ENCODE measurements around the gene ADGRF3. TPM values are rescaled to one million over a fixed set of nuclear protein-coding genes. Genes with fewer than 3 reads are reported as not detected.
"Not testable (repeated sequence)": the region's sequence is repeated elsewhere in the genome, so short reads cannot be mapped to it uniquely, and the experiment has no call there.

Gene ADGRF3
- total RNA-seq, 2 experiments from 2014 or later = 2.3 to 2.5 TPM

DNA sequence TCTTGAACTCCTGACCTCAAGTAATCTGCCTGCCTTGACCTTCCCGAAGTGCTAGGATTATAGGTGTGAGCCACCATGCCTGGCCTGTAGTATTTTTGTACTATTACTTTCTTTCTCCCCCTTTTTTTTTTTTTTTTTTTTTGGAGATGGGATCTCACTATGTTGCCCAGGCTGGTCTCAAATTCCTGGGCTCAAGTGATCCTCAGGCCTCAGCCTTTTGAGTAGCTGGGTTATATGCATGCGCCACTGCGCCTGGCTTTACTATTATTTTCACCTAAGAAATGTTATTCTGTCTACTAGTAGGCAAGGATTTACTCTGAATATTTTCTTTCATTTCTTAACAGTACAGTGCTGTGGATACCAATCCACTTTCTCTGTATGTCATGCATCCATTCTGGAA, 17.4 kb upstream of the ADGRF3 start:
- H3K27ac Mint-ChIP-seq = no peak overlapping the region
- CTCF ChIA-PET = interaction anchor here (0.7 to 1.3 kb wide), 2 partner anchors 11 to 27 kb away, joined by 3 to 4 read pairs; no protein-coding TSS in a partner anchor
- no peak overlapping the region for H3K4me3 Mint-ChIP-seq
- peaks cover 43% of the 10 kb centered on the region for H3K36me3 Mint-ChIP-seq (ENCODE audit: low read depth)
- H3K4me1 Mint-ChIP-seq = peaks cover 25% of the 10 kb centered on the region
- H3K27me3 Mint-ChIP-seq = no peaks in the 10 kb centered on the region
- no peaks in the 10 kb centered on the region for H3K9me3 Mint-ChIP-seq
- POLR2A ChIA-PET = interaction anchor here (1.5 to 1.8 kb wide), 2 partner anchors 13 to 18 kb away, joined by 4 to 21 read pairs; partner anchors contain the start of genes ADGRF3 and SELENOI
- no peak for DNase-seq

DNA sequence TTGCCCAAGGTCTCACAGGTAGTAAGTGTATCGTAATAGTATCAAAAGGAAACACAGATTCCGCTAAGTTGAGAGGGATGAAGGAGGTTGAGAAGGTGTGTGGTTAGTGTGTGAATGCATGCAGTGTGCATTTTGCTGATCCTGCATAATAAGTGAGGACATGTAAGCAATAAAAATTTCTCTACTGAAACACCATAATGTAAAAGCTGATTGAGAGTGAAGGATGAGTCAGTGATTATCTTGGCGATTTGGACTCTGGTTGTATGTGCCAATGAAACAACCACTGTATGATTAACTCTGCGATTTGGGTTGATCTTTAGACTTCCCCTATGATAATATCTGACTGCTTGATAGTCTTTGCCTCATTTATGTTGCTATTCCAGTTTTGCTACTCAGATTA, 16.7 kb upstream of the ADGRF3 start:
- no peaks in the 10 kb centered on the region for H3K9me3 Mint-ChIP-seq
- H3K27me3 Mint-ChIP-seq = no peaks in the 10 kb centered on the region
- ChIA-PET CTCF (interaction anchor here (0.6 to 1.3 kb wide), 2 partner anchors 12 to 14 kb away, joined by 3 to 4 read pairs; no protein-coding TSS in a partner anchor), POLR2A (interaction anchor here (0.6 to 1.8 kb wide), 3 partner anchors 13 to 326 kb away, joined by 3 to 21 read pairs (median 4); partner anchors contain the start of genes ADGRF3 and SELENOI)
- H3K27ac Mint-ChIP-seq = peak overlapping the region; percentile 25
- H3K36me3 Mint-ChIP-seq (ENCODE audit: low read depth) = peaks cover 37% of the 10 kb centered on the region
- H3K4me1 Mint-ChIP-seq = peaks cover 25% of the 10 kb centered on the region
- DNase-seq = no peak
- H3K4me3 Mint-ChIP-seq = no peak overlapping the region

DNA sequence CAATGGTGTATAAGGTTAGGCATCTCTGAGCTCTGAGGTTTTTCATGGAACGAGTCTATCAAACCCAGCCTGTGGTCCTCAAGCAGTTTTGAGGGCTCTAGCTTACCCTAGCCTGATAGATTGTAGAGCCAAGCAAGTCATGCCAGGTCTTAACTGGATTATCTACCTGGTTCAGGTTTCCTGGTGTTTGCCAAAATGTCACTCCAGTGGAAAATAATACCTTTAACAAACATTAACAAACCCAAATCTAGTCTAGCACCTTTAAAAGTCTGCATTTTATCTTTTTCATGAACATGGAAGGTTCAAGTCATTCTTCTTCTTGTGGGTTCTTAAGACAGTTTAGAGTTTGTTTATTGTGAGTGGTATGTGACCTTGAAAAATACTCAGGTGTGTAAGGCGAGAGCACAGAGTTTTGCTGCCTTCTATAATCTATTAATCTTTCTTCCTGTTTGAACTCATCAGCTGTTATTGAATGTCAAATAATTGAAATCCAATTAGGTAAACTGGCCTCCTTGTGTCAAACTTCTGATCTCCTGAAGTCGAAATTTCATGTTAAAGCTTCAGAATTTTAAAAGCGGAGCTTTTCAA, 13.4 kb upstream of the ADGRF3 start:
- H3K4me3 Mint-ChIP-seq = no peak overlapping the region
- ChIA-PET CTCF (no interaction called here), POLR2A (no interaction called here)
- H3K27me3 Mint-ChIP-seq = no peaks in the 10 kb centered on the region
- peaks cover 44% of the 10 kb centered on the region for H3K4me1 Mint-ChIP-seq
- H3K9me3 Mint-ChIP-seq = no peaks in the 10 kb centered on the region
- peaks cover 27% of the 10 kb centered on the region for H3K36me3 Mint-ChIP-seq (ENCODE audit: low read depth)
- H3K27ac Mint-ChIP-seq = no peak overlapping the region
- no peak for DNase-seq

DNA sequence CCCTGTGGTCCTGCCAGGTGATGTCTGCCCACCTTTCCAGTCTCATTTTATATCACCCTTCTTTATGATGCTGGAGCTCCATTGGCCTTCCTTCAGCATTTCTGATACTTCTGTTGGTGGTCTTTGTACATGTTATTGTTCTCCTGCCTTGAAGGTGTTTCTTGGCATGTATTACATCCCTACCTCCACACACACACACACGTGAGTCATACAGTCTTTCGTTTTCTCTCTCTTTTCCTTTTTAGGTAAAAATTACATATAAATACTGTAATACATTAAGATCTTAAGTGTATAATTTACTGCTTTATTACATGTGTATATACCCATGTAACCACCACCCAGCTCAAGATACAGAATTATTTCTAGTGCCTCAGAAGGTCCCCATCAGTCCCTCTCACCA, 10.2 kb upstream of the ADGRF3 start:
- ChIA-PET POLR2A (interaction anchor here (1.0 to 3.4 kb wide), 2 partner anchors 11 to 525 kb away, joined by 3 to 25 read pairs; partner anchors contain the start of genes ADGRF3 and SELENOI), CTCF (no interaction called here)
- Mint-ChIP-seq H3K4me3 (no peak overlapping the region), H3K27ac (no peak overlapping the region), H3K27me3 (no peaks in the 10 kb centered on the region), H3K9me3 (no peaks in the 10 kb centered on the region), H3K4me1 (peaks cover 44% of the 10 kb centered on the region), H3K36me3 (ENCODE audit: low read depth) (peaks cover 34% of the 10 kb centered on the region)
- no peak for DNase-seq

DNA sequence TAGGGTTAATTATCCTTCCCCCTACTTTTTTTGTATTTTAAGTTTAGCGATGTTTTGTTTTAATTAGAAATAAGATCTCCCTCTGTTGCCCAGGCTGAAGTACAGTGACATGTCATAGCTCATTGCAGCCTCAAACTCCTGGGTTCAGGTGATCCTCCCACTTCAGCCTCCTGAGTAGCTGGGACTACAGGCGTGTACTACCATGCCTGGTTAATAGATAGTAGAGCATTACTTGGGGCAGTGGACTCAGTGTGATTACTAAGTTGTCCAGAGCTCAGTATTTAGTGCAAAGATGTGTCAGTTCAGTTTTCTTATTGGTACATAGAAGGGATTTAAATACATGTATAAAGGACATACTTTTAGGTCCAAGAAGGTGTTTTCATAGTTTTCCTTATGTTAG, 9.5 kb upstream of the ADGRF3 start:
- Mint-ChIP-seq H3K9me3 (no peaks in the 10 kb centered on the region), H3K27me3 (no peaks in the 10 kb centered on the region), H3K4me3 (no peak overlapping the region), H3K27ac (no peak overlapping the region), H3K36me3 (ENCODE audit: low read depth) (peaks cover 34% of the 10 kb centered on the region), H3K4me1 (peaks cover 45% of the 10 kb centered on the region)
- ChIA-PET POLR2A (interaction anchor here (1.0 to 3.4 kb wide), 2 partner anchors 10 to 524 kb away, joined by 3 to 25 read pairs; partner anchors contain the start of genes ADGRF3 and SELENOI), CTCF (interaction anchor here (1.5 kb wide), 1 partner anchor 9 kb away, joined by 4 read pairs; the partner anchor contains the start of gene ADGRF3)
- DNase-seq = no peak

DNA sequence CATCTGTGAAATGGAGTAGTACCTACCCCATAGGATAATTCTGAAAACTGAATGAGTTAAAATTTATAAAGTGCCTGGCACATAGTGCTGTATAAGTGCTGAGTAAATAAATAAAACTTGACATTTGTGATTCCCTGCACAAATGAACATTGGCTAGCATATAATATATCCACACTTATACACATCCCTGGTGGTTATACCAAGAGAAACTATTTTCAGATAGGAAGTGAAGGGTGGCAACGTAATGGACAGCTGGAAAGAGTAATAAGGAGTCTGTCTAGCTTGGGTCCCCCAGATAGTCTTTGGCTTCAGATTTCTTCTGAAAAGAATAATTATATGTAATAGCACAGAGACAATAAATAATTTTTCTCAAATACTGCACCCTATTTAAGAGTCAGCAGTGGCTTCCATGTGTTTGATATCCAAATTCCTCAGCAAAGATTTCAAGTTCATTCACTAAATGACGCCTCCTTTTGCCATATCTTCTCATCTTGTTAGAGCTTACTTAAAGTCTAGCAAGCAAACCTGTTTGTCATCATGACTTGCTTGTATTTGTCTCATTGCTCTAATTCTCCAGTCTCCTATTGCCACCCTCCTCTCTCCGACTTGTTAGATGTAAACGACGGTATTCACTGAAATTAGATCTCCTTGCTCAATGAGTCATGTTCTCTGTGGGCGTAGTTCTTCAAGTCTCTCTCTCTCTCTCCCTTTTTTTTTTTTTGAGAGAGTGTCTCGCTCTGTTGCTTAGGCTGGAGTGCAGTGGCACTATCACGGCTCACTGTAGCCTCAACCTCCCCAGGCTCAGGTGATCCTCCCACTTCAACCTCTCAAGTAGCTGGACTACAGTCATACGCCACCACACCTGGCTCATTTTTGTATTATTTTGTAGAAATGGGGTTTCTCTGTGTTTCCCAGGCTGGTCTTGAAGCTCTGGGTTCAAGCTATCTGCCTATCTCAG, 8.7 kb upstream of the ADGRF3 start:
- Mint-ChIP-seq H3K27me3 (no peaks in the 10 kb centered on the region), H3K27ac (no peak overlapping the region), H3K9me3 (no peaks in the 10 kb centered on the region), H3K4me1 (peaks cover 46% of the 10 kb centered on the region), H3K36me3 (ENCODE audit: low read depth) (peaks cover 37% of the 10 kb centered on the region), H3K4me3 (no peak overlapping the region)
- no peak for DNase-seq
- ChIA-PET CTCF (interaction anchor here (1.5 kb wide), 1 partner anchor 8 kb away, joined by 4 read pairs; the partner anchor contains the start of gene ADGRF3), POLR2A (interaction anchor here (3.4 kb wide), 1 partner anchor 10 kb away, joined by 25 read pairs; the partner anchor contains the start of genes ADGRF3 and SELENOI)

DNA sequence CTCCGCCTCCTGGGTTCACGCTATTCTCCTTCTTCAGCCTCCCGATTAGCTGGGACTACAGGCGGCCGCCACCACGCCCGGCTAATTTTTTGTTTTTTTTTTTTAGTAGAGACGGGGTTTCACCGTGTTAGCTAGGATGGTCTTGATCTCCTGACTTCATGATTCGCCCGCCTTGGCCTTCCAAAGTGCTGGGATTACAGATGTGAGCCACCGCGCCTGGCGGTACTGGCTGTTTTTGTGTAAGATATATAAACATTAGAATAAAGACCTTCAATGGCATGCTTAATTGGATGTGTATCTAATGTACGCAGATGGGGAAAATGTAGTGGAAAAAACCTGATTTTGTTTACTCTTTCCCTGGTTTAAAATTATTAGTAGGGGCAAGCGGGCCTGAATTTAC, 7.9 kb upstream of the ADGRF3 start:
- peaks cover 33% of the 10 kb centered on the region for H3K36me3 Mint-ChIP-seq (ENCODE audit: low read depth)
- CTCF ChIA-PET, H3K27me3 Mint-ChIP-seq, DNase-seq, H3K27ac Mint-ChIP-seq, H3K4me3 Mint-ChIP-seq, H3K9me3 Mint-ChIP-seq: not testable (repeated sequence)
- POLR2A ChIA-PET = interaction anchor here (3.4 kb wide), 1 partner anchor 9 kb away, joined by 25 read pairs; the partner anchor contains the start of genes ADGRF3 and SELENOI
- peaks cover 46% of the 10 kb centered on the region for H3K4me1 Mint-ChIP-seq

DNA sequence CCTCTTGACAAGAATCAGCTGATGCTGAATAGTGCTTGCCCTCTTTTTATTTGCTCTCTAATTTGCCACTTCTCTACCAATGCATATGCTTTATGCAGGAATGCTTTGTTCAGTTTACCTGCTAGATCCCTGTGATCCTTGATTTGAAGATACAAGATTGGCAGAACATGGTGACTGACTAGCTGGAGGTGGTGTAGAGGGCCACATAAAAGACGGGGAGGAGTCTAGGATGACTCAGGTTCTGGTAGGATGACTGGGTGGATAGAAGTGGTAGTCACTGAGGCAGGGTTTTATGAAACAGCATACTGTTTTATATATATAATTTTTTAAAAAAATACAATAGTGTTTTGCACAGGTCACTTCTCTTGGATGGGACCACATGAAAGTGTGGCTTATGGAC, 6.3 kb upstream of the ADGRF3 start:
- Mint-ChIP-seq H3K4me3 (no peak overlapping the region), H3K27me3 (no peaks in the 10 kb centered on the region), H3K36me3 (ENCODE audit: low read depth) (peaks cover 37% of the 10 kb centered on the region), H3K9me3 (no peaks in the 10 kb centered on the region), H3K27ac (peak overlapping the region; percentile 0), H3K4me1 (peaks cover 54% of the 10 kb centered on the region)
- POLR2A ChIA-PET = no interaction called here
- CTCF ChIA-PET = no interaction called here
- DNase-seq = no peak

DNA sequence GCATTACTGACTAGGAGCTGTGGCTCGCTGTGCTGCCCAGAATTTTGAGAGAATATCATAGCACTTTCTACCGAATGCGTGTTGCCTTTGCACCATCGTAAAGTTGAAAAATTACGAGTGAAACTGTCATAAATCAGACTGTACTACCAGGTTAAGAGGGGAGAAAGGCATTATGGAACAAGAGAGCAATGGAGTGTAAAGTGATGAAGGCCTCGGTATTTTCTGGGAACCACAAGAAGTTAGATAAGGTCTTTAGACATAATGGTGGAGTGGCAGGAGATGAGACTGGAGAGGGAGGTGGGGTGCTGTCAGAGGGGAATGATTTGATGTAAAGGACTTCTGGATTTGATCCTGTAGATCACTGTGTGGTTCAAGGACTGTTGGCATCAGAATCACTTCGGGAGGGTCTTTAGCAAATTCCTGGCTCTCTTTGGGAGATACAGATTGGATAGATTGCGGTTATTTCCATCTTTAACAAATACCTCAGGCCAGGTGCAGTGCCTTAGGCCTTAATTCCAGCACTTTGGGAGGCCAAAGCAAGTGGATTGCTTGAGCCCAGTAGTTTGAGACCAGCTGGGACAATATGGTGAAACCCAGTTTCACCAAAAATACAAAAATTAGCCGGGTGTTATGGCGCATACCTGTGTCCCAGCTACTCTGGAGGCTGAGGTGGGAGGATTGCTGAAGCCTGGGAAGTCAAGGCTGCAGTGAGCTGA, 4.9 kb upstream of the ADGRF3 start:
- H3K4me1 Mint-ChIP-seq = peaks cover 54% of the 10 kb centered on the region
- POLR2A ChIA-PET = interaction anchor here (1.2 kb wide), 1 partner anchor 12 kb away, joined by 4 read pairs; no protein-coding TSS in a partner anchor
- no peaks in the 10 kb centered on the region for H3K9me3 Mint-ChIP-seq
- no peak overlapping the region for H3K27ac Mint-ChIP-seq
- DNase-seq = no peak
- H3K27me3 Mint-ChIP-seq = no peaks in the 10 kb centered on the region
- H3K4me3 Mint-ChIP-seq = no peak overlapping the region
- CTCF ChIA-PET = no interaction called here
- H3K36me3 Mint-ChIP-seq (ENCODE audit: low read depth) = peaks cover 31% of the 10 kb centered on the region

DNA sequence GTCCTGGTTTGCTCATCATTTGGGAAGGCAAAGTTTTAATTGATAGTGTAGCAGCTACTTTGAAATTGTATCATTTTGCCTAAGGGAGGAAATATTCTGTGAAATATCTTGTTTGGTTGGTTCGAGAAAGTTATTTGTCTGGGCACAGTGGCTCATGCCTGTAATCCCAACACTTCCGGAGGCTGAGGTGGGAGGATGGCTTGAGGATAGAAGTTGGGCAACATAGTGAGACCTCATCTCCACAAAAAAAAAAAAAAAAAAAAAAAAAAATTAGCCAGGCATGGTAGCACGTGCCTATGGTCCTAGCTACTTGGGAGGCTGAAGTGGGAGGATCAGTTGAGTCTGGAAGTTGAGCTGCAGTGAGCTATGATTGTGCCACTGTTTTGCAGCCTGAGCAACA, 3.1 kb upstream of the ADGRF3 start:
- peaks cover 41% of the 10 kb centered on the region for H3K4me1 Mint-ChIP-seq
- CTCF ChIA-PET = interaction anchor here (0.6 to 0.7 kb wide), 2 partner anchors 14 to 19 kb away, joined by 4 read pairs; no protein-coding TSS in a partner anchor
- no peak overlapping the region for H3K27ac Mint-ChIP-seq

DNA sequence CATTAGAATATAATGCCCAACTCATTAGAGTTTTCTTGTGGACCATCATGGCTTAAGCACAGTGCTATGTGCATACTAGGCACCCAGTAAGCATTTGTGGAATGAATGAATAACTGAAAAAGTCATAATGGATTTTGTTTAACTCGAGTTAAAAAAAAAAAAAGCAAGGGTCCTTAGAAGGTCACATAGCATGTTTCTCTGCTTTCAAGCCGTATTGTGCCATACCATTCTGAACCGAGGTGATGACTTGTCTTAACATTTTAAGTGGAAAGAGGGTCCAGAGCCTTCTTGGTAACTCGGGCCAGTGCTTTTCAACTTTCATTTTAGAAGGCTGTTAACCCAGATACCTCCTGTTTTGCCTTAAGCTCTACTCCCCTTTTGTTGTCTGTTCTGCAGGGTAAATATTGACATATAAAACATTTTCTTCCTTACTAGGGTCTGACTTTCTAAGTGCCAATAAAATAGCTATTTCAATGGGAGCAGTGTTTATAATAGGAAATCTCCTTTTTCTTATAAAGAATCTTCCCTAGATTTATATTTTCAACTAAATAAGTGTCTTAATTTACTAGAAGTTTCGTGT, 787 bp upstream of the ADGRF3 start:
- Mint-ChIP-seq H3K36me3 (ENCODE audit: low read depth) (peaks cover 20% of the 10 kb centered on the region), H3K4me1 (peaks cover 47% of the 10 kb centered on the region), H3K9me3 (no peaks in the 10 kb centered on the region), H3K27ac (peak overlapping the region; percentile 89), H3K27me3 (no peaks in the 10 kb centered on the region), H3K4me3 (peak overlapping the region; percentile 94)
- ChIA-PET POLR2A (interaction anchor here (0.8 to 5.5 kb wide), 17 partner anchors 9 to 1856 kb away, joined by 3 to 66 read pairs (median 5); partner anchors contain the start of genes ASXL2, HADHA, HADHB and KIF3C), CTCF (interaction anchor here (1.0 to 2.7 kb wide), 3 partner anchors 8 to 102 kb away, joined by 4 to 15 read pairs (median 4); no protein-coding TSS in a partner anchor)
- no peak for DNase-seq

More for the DNA sequence above, 3.1 kb upstream of the ADGRF3 start:
- Mint-ChIP-seq H3K27me3 (no peaks in the 10 kb centered on the region), H3K36me3 (ENCODE audit: low read depth) (peaks cover 25% of the 10 kb centered on the region), H3K4me3 (no peak overlapping the region), H3K9me3 (no peaks in the 10 kb centered on the region)
- DNase-seq = no peak
- POLR2A ChIA-PET = no interaction called here
